HepG2 (cell line): ENCODE data around the gene ANKRD66.

ENCODE experiments used
- CBFB ChIP-seq: sonication (generic); formaldehyde crosslinking; IDR thresholded peaks from 2 replicates; pipeline ENCODE4 v1.4.0; 2020; ENCODE audit warnings: missing genetic modification reagents
- GABPA ChIP-seq, 2 experiments: IDR thresholded peaks; 2 replicates each; pipeline ENCODE4 v1.6.1; 2011 to 2016; ENCODE audit warnings: low read depth in 2 of 2, low read length in 1 of 2, missing biosample characterization in 1 of 2, missing genetic modification characterization in 1 of 2
- RERE ChIP-seq: IDR thresholded peaks from 2 replicates; pipeline ENCODE4 v1.6.1; 2016; ENCODE audit warnings: low read depth, missing genetic modification reagents, missing compliant biosample characterization
- RFX5 ChIP-seq: IDR thresholded peaks from 2 replicates; pipeline ENCODE4 v1.6.1; 2011; ENCODE audit warnings: low read depth, low read length, improper control_type of control experiment
- STAG1 ChIP-seq: sonication (generic); formaldehyde crosslinking; IDR thresholded peaks from 2 replicates; pipeline ENCODE4 v1.4.0; 2020; ENCODE audit warnings: missing genetic modification reagents
- ZNF720 ChIP-seq: sonication (generic); formaldehyde crosslinking; IDR thresholded peaks from 2 replicates; pipeline ENCODE4 v1.4.0; 2020; ENCODE audit warnings: missing genetic modification reagents
- TF ChIP-seq, protein P1 (sequence below): sonication (generic); formaldehyde crosslinking; IDR thresholded peaks from 2 replicates; pipeline ENCODE4 v1.5.0; 2020; ENCODE audit warnings: mild to moderate bottlenecking, missing genetic modification reagents, moderate library complexity

DNA sequence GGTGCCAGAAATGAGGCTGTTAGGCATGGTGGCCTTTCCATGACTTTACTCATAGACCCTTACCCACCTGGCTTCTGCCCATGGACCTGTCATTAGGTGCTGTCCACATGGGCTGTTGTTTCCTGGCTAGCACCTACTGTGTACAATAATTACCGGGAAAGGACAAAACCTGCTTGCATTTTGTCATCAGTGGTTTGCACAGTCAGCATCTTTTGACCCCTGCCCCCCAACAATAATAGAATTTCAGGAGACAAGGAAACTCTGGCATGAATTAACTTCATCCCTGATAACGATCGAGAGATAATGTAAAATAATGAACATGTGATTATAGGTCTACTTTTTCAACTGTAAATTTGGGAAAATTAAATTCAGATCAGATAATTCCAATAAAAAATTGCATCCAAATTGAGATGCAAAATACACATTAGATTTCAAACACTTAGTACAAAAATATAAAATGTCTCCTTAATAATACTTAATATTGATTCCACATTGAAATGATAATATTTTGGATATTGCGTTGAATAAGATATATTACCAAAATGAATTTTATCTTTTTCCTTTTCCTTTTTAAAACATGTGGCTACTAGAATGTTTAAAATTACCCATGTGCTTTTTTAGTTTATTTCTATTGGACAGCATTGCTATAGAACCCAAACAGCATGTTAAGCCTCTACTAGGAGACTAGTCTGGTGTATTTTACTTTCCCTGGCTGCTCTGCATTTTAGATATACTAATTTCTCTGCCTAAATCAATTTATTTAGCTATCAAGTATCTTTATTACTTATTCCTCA is 12.4 kb downstream of the ANKRD66 start:
- TF ChIP-seq STAG1 (CRISPR knock-in tag) (no peak), GABPA (IDR thresholded peaks at IDR 0.05; ENCODE audit: low read depth, low read length) (no peak), GABPA (CRISPR knock-in tag; IDR thresholded peaks at IDR 0.05; ENCODE audit: low read depth) (no peak), ZNF720 (CRISPR knock-in tag) (no peak), RFX5 (no peak), RERE (CRISPR knock-in tag) (no peak), CBFB (no peak)
- TF ChIP-seq, protein P1, sequence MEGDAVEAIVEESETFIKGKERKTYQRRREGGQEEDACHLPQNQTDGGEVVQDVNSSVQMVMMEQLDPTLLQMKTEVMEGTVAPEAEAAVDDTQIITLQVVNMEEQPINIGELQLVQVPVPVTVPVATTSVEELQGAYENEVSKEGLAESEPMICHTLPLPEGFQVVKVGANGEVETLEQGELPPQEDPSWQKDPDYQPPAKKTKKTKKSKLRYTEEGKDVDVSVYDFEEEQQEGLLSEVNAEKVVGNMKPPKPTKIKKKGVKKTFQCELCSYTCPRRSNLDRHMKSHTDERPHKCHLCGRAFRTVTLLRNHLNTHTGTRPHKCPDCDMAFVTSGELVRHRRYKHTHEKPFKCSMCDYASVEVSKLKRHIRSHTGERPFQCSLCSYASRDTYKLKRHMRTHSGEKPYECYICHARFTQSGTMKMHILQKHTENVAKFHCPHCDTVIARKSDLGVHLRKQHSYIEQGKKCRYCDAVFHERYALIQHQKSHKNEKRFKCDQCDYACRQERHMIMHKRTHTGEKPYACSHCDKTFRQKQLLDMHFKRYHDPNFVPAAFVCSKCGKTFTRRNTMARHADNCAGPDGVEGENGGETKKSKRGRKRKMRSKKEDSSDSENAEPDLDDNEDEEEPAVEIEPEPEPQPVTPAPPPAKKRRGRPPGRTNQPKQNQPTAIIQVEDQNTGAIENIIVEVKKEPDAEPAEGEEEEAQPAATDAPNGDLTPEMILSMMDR (CRISPR knock-in tag): no peak
